MM.1S (cell line): Measurements from ENCODE around the gene PHF19.
A peak's percentile ranks its signal among the peaks of the same experiment; 100 is the strongest.

ENCODE experiments used
- DNase-seq: peaks from one replicate; pipeline ENCODE4 v3.0.0-alpha.2; 2015
- H2AFZ ChIP-seq: fragments of 300-600 bp; sonication (generic); 2 replicates; pipeline ENCODE4 v1.6.0; 2016; ENCODE audit warnings: antibody characterized with exemption, low read length
- H3F3A ChIP-seq: fragments of 300-600 bp; sonication (generic); 2 replicates; pipeline ENCODE4 v1.6.1; 2016; ENCODE audit warnings: mild to moderate bottlenecking, antibody characterized with exemption, low read length, moderate library complexity, mixed read lengths; ENCODE audit not compliant: insufficient read depth
- H3K27ac ChIP-seq: fragments of 300-600 bp; sonication (generic); 2 replicates; pipeline ENCODE4 v1.5.1; 2016; ENCODE audit warnings: mild to moderate bottlenecking, low read length
- H3K27me3 ChIP-seq: fragments of 300-600 bp; sonication (generic); replicated peaks from 2 replicates; pipeline ENCODE4 v1.6.0; 2016; ENCODE audit warnings: low read length; ENCODE audit not compliant: insufficient read depth
- H3K36me3 ChIP-seq: fragments of 300-600 bp; sonication (generic); replicated peaks from 2 replicates; pipeline ENCODE4 v1.6.1; 2016; ENCODE audit warnings: mild to moderate bottlenecking, low read length, mixed read lengths; ENCODE audit not compliant: insufficient read depth
- H3K4me1 ChIP-seq: fragments of 300-600 bp; sonication (generic); 2 replicates; pipeline ENCODE4 v1.6.1; 2016; ENCODE audit warnings: low read length, mixed read lengths
- H3K4me2 ChIP-seq: fragments of 300-600 bp; sonication (generic); 2 replicates; pipeline ENCODE4 v1.6.0; 2016; ENCODE audit warnings: low read depth, low read length
- H3K4me3 ChIP-seq: fragments of 300-600 bp; sonication (generic); 2 replicates; pipeline ENCODE4 v1.5.1; 2016; ENCODE audit warnings: low read length, mixed read lengths
- H3K79me2 ChIP-seq: fragments of 300-600 bp; sonication (generic); 2 replicates; pipeline ENCODE4 v1.6.1; 2016; ENCODE audit warnings: mixed run types, low read length, mixed read lengths
- H3K9ac ChIP-seq: fragments of 300-600 bp; sonication (generic); 2 replicates; pipeline ENCODE4 v1.6.1; 2016; ENCODE audit warnings: low read length, mixed read lengths
- H3K9me2 ChIP-seq: fragments of 300-600 bp; sonication (generic); replicated peaks from 2 replicates; pipeline ENCODE4 v1.6.1; 2016; ENCODE audit warnings: mild to moderate bottlenecking, low read length, mixed read lengths; ENCODE audit not compliant: insufficient read depth
- H3K9me3 ChIP-seq: fragments of 300-600 bp; sonication (generic); replicated peaks from 2 replicates; pipeline ENCODE4 v1.6.1; 2016; ENCODE audit warnings: mild to moderate bottlenecking, low read length, mixed read lengths; ENCODE audit not compliant: insufficient read depth
- H4K20me1 ChIP-seq: fragments of 300-600 bp; sonication (generic); 2 replicates; pipeline ENCODE4 v1.6.1; 2016; ENCODE audit warnings: mild to moderate bottlenecking, low read length, moderate library complexity, mixed read lengths; ENCODE audit not compliant: insufficient read depth
- CTCF ChIP-seq: fragments of 300-600 bp; sonication (generic); IDR thresholded peaks from 2 replicates; pipeline ENCODE4 v1.5.1; 2016; ENCODE audit warnings: antibody characterized with exemption, low read length, mixed read lengths
- EZH2 ChIP-seq: fragments of 300-600 bp; sonication (generic); optimal IDR thresholded peaks from 2 replicates; pipeline ENCODE3; 2017; ENCODE audit warnings: low read depth, mild to moderate bottlenecking, antibody characterized with exemption, low read length, mixed read lengths
- EZH2phosphoT487 ChIP-seq: fragments of 300-600 bp; sonication (generic); IDR thresholded peaks from 2 replicates; pipeline ENCODE4 v1.6.1; 2018; ENCODE audit warnings: antibody characterized with exemption, low read length

The PHF19 gene

GRCh38 chr9:120894321-120895148 is 17.5 kb upstream of the PHF19 start:
- H3K9me2 ChIP-seq: no peaks in the 10 kb centered on the region
- TF ChIP-seq CTCF (no peak), EZH2 (no peak), EZH2phosphoT487 (no peak)
- H4K20me1 ChIP-seq: no peaks in the 10 kb centered on the region
- H3K4me2 ChIP-seq: no peak overlapping the region
- H3K36me3 ChIP-seq: no peaks in the 10 kb centered on the region
- no peak overlapping the region for H3K4me3 ChIP-seq
- H3K9ac ChIP-seq: no peak overlapping the region
- H3K4me1 ChIP-seq: peaks cover 71% of the 10 kb centered on the region
- DNase-seq: no peak
- no peak overlapping the region for H2AFZ ChIP-seq
- H3F3A ChIP-seq: peaks cover 35% of the 10 kb centered on the region
- H3K79me2 ChIP-seq: no peaks in the 10 kb centered on the region
- H3K27me3 ChIP-seq: no peaks in the 10 kb centered on the region
- no peaks in the 10 kb centered on the region for H3K9me3 ChIP-seq
- H3K27ac ChIP-seq: peak overlapping the region; percentile 98; the same call in 1 of the 2 replicates

GRCh38 chr9:120893611-120894307 is 16.8 kb upstream of the PHF19 start:
- H3K9ac ChIP-seq: peak overlapping the region; percentile 53
- no peaks in the 10 kb centered on the region for H3K9me3 ChIP-seq
- no peak overlapping the region for H3K4me2 ChIP-seq
- H3K9me2 ChIP-seq: no peaks in the 10 kb centered on the region
- no peak overlapping the region for H3K4me3 ChIP-seq
- no peaks in the 10 kb centered on the region for H3K79me2 ChIP-seq
- H4K20me1 ChIP-seq: no peaks in the 10 kb centered on the region
- peaks cover 35% of the 10 kb centered on the region for H3F3A ChIP-seq
- no peak overlapping the region for H2AFZ ChIP-seq
- no peaks in the 10 kb centered on the region for H3K36me3 ChIP-seq
- H3K27ac ChIP-seq: peak overlapping the region; percentile 98
- no peak for DNase-seq
- no peak for TF ChIP-seq EZH2phosphoT487
- TF ChIP-seq CTCF: no peak
- TF ChIP-seq EZH2: no peak
- H3K27me3 ChIP-seq: no peaks in the 10 kb centered on the region
- H3K4me1 ChIP-seq: peaks cover 71% of the 10 kb centered on the region

GRCh38 chr9:120892748-120893610 is 16.0 kb upstream of the PHF19 start:
- Histone ChIP-seq H3K79me2 (no peaks in the 10 kb centered on the region), H3F3A (peaks cover 35% of the 10 kb centered on the region), H2AFZ (no peak overlapping the region), H3K4me2 (peak overlapping the region; percentile 45), H3K9ac (peak overlapping the region; percentile 63), H3K4me1 (peaks cover 64% of the 10 kb centered on the region), H3K27me3 (no peaks in the 10 kb centered on the region), H3K9me2 (no peaks in the 10 kb centered on the region), H4K20me1 (no peaks in the 10 kb centered on the region), H3K4me3 (no peak overlapping the region), H3K27ac (peak overlapping the region; percentile 98), H3K9me3 (no peaks in the 10 kb centered on the region), H3K36me3 (no peaks in the 10 kb centered on the region)
- DNase-seq: peak; percentile 96
- TF ChIP-seq CTCF: no peak
- no peak for TF ChIP-seq EZH2
- TF ChIP-seq EZH2phosphoT487: no peak
